Stimulated activated naive CD4-positive, alpha-beta T cell (primary cell): Measurements from ENCODE around the gene ERAP2.

ENCODE experiments used
- DNase-seq, 6 experiments: peaks; one replicate each; lab custom pipeline; 2025; lab: John Stamatoyannopoulos, UW

Gene ERAP2

GRCh38 chr5:96932026-96932425 is 55.7 kb downstream of the ERAP2 start:
- DNase-seq = no peak

GRCh38 chr5:96933764-96934707 is 57.7 kb downstream of the ERAP2 start:
- DNase-seq = peak in 1 of 6 experiments; percentile 32

- DNase-seq = peak; percentile 94 to 96 (median 96)
These were observed 58.6 kb downstream of the ERAP2 start for GRCh38 chr5:96934708-96935558.

GRCh38 chr5:96935559-96936430 is 59.5 kb downstream of the ERAP2 start, which contains the start of gene LNPEP:
LNPEP (plus strand) TSS chr5:96936080; CDS start chr5:96936156, 76 bp downstream.
- DNase-seq = peak; percentile 87 to 95 (median 91)

GRCh38 chr5:96936431-96937320 is 60.4 kb downstream of the ERAP2 start:
- peak; percentile 11 to 58 (median 34) for DNase-seq

GRCh38 chr5:96940586-96940985 is 64.3 kb downstream of the ERAP2 start:
- DNase-seq = no peak

- no peak for DNase-seq
These were observed 64.8 kb downstream of the ERAP2 start for GRCh38 chr5:96941140-96941539.

GRCh38 chr5:96942078-96942477 is 65.8 kb downstream of the ERAP2 start:
- no peak for DNase-seq

- DNase-seq = no peak
These were observed 66.6 kb downstream of the ERAP2 start for GRCh38 chr5:96942911-96943310.

GRCh38 chr5:96943799-96944198 is 67.5 kb downstream of the ERAP2 start:
- DNase-seq = no peak

GRCh38 chr5:96945144-96945897 is 69.0 kb downstream of the ERAP2 start:
- no peak for DNase-seq

- no peak for DNase-seq
These were observed 70.1 kb downstream of the ERAP2 start for GRCh38 chr5:96946381-96946780.

GRCh38 chr5:96952118-96952750 is 75.9 kb downstream of the ERAP2 start:
- DNase-seq = no peak

- DNase-seq = no peak
These were observed 76.9 kb downstream of the ERAP2 start for GRCh38 chr5:96952974-96953730.

GRCh38 chr5:96957254-96958049 is 81.2 kb downstream of the ERAP2 start:
- DNase-seq = no peak

- no peak for DNase-seq
These were observed 82.7 kb downstream of the ERAP2 start for GRCh38 chr5:96958977-96959376.

- peak in 3 of 6 experiments; percentile 68 to 76 (median 70) for DNase-seq
These were observed 84.8 kb downstream of the ERAP2 start for GRCh38 chr5:96961053-96961452.

GRCh38 chr5:96962540-96962991 is 86.3 kb downstream of the ERAP2 start:
- peak in 3 of 6 experiments; percentile 40 to 50 (median 47) for DNase-seq
